Mesenteric fat pad (tissue), 1 donor: Measurements from ENCODE around the gene IL23R. TPM values are rescaled to one million over a fixed set of nuclear protein-coding genes. Genes with fewer than 3 reads are reported as not detected.

ENCODE experiments used
- DNase-seq: peaks from one replicate; pipeline ENCODE4 v3.0.0-alpha.2; 2020; ENCODE audit warnings: low spot score
- total RNA-seq: library from RNA; stranded (reverse); fragmentation: NEBNext Ultra II Directional; extraction: Animal tissue kit (Norgen Biotek cat#: 25700); gene quantifications from one replicate; pipeline ENCODE4 v1.2.1, GENCODE V29; 2021
- donor health status: DM: yes; HTN: yes; CAD: no.

Gene IL23R
- total RNA-seq, 1 donor from 2014 or later, result not detected

- no peak for DNase-seq
Measured at GRCh38 chr1:67294836-67295617, 128.8 kb downstream of the IL23R start.

DNA sequence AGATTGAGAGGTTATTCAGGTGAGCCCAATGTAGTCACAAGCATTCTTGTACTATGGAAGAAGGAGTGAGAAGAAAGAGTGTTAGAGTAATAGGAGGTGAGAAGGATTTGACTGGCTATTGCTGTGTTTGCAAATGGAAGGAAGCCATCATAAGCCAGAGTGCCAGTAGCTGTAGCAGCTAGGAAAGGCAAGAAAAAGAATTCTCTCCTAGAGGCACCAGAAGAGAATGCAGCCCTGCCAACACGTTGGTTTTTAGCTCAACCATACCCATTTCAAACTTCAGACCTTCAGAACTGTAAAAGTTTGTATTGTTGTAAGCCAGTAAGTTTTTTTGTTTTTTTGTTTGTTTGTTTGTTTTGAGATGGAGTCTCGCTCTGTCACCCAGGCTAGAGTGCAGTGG lies 132.5 kb downstream of the IL23R start:
- DNase-seq, result no peak

- no peak for DNase-seq
Measured at GRCh38 chr1:67299296-67299695, 133.0 kb downstream of the IL23R start.

DNA sequence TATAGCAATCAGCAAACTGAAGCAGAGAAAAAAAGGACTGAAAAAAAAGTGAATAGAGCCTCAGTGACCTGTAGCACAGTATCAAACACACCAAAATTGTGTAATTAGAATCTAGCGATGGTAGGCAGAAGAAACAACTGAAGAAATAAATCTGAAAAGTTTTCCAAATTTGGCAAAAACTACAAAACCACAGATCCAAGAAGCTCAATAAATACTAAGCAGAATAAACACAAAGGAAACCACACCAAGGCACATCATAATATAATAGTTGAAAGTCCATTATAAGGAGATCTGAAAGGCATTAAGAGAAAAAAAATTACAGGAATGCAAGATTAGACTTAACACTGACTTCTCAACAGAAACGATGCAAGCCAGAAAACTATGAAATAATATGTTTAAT lies 134.3 kb downstream of the IL23R start:
- DNase-seq, result no peak

DNA sequence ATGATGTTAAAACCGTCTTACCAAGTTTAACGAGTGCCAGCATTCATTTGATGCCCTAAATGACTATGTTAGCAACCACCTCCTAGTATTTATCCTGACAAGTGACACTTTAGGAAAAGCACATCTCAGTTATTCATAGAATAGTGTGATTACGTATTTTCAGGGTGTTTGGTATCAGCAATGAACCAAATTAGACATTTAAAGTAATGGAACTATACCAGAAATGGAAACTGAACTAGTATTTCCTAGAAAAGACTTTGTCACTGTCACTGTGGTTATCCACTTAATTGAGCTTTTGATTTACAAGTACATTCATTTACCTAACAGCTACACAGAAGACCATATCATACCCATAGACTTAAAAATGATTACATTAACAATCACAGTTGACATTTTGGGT lies 137.8 kb downstream of the IL23R start:
- no peak for DNase-seq

GRCh38 chr1:67306547-67306946 lies 140.3 kb downstream of the IL23R start:
- DNase-seq, result no peak

- no peak for DNase-seq
Measured at GRCh38 chr1:67307251-67308060, 141.2 kb downstream of the IL23R start, which contains the start of gene IL12RB2. Gene IL12RB2 (plus strand): TSS chr1:67307873. CDS start chr1:67320369, 12,496 bp downstream.

GRCh38 chr1:67308136-67308535 lies 141.9 kb downstream of the IL23R start:
- DNase-seq, result no peak

Other genes starting within 250 kb of the IL23R start
- 7.0 TPM for gene DNAI4, start 241.6 kb upstream of the IL23R start, total RNA-seq
- gene MIER1, start 241.5 kb upstream of the IL23R start, total RNA-seq, result 33.3 TPM
- gene SLC35D1, start 112.3 kb upstream of the IL23R start, total RNA-seq, result 7.4 TPM
- not detected for gene C1orf141, start 31.5 kb upstream of the IL23R start, total RNA-seq
- 3.4 TPM for gene IL12RB2, start 141.4 kb downstream of the IL23R start, total RNA-seq